Body of pancreas (tissue), 4 donors: ENCODE data around the gene TENM4.

Experiments
- POLR2A ChIP-seq, 3 donors: fragments of 450-650 bp; IDR thresholded peaks; one replicate each; pipeline ENCODE4 v1.6.1; 2016; ENCODE audit warnings: antibody characterized with exemption in 3 of 3, mild to moderate bottlenecking in 2 of 3
- TF ChIP-seq, protein P1 (sequence below), 7 experiments: fragments of 450-650 bp in 4 of 7; fragments of 200-600 bp in 3 of 7; sonication (generic) in 3 of 7; IDR thresholded peaks; one replicate each; pipeline ENCODE4 v1.5.1; 2016 to 2019; ENCODE audit warnings: antibody characterized with exemption in 7 of 7

- TF ChIP-seq, protein P1, sequence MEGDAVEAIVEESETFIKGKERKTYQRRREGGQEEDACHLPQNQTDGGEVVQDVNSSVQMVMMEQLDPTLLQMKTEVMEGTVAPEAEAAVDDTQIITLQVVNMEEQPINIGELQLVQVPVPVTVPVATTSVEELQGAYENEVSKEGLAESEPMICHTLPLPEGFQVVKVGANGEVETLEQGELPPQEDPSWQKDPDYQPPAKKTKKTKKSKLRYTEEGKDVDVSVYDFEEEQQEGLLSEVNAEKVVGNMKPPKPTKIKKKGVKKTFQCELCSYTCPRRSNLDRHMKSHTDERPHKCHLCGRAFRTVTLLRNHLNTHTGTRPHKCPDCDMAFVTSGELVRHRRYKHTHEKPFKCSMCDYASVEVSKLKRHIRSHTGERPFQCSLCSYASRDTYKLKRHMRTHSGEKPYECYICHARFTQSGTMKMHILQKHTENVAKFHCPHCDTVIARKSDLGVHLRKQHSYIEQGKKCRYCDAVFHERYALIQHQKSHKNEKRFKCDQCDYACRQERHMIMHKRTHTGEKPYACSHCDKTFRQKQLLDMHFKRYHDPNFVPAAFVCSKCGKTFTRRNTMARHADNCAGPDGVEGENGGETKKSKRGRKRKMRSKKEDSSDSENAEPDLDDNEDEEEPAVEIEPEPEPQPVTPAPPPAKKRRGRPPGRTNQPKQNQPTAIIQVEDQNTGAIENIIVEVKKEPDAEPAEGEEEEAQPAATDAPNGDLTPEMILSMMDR (IDR thresholded peaks at IDR 0.05), result no peak
- no peak for TF ChIP-seq POLR2A (IDR thresholded peaks at IDR 0.05)
Observed at GRCh38 chr11:79119491-79120284, 321.1 kb downstream of the TENM4 start.
